Transverse colon (tissue), 4 donors: ENCODE measurements around the gene AGBL4. TPM values are rescaled to one million over a fixed set of nuclear protein-coding genes. Genes with fewer than 3 reads are reported as not detected.

ENCODE experiments used
- DNase-seq: peaks from one replicate; pipeline ENCODE4 v3.0.0-alpha.2; 2019
- H3K27ac ChIP-seq, 4 donors: fragments of 200-600 bp; sonication (generic); 2 replicates each; pipeline ENCODE4 v1.5.1; 2016 to 2018; ENCODE audit warnings: inconsistent platforms in 4 of 4
- H3K27me3 ChIP-seq: fragments of 200-600 bp; sonication (generic); 2 replicates; pipeline ENCODE4 v1.5.1; 2017; ENCODE audit warnings: inconsistent platforms
- H3K36me3 ChIP-seq, 4 donors: fragments of 200-600 bp; sonication (generic); 2 replicates each; pipeline ENCODE4 v1.5.1; 2017 to 2019; ENCODE audit warnings: inconsistent platforms in 4 of 4
- H3K4me1 ChIP-seq, 4 donors: fragments of 200-600 bp; sonication (generic); 2 replicates each; pipeline ENCODE4 v1.5.1; 2017 to 2020; ENCODE audit warnings: inconsistent platforms in 4 of 4
- H3K4me3 ChIP-seq, 4 donors: fragments of 200-600 bp; sonication (generic); 1 replicate in 1 of 4; 2 replicates in 3 of 4; pipeline versions ENCODE4 v1.5.1 to v1.6.1; 2017 to 2019; ENCODE audit warnings: inconsistent platforms in 4 of 4
- H3K9me3 ChIP-seq, 2 donors: fragments of 200-600 bp; sonication (generic); 2 replicates each; pipeline ENCODE4 v1.5.1; 2017 to 2019; ENCODE audit warnings: inconsistent platforms in 2 of 2
- EP300 ChIP-seq: sonication (generic); formaldehyde crosslinking; IDR thresholded peaks from one replicate; pipeline ENCODE4 v1.6.1; 2017; ENCODE audit warnings: antibody characterized with exemption, low read depth
- POLR2A ChIP-seq: fragments of 450-650 bp; IDR thresholded peaks from one replicate; pipeline ENCODE4 v1.6.1; 2016; ENCODE audit warnings: antibody characterized with exemption, mild to moderate bottlenecking, moderate library complexity
- POLR2AphosphoS5 ChIP-seq, 3 donors: sonication (generic); formaldehyde crosslinking; IDR thresholded peaks; one replicate each; pipeline ENCODE4 v1.6.1; 2016; ENCODE audit warnings: antibody characterized with exemption in 3 of 3
- WGBS, 2 donors: methylation state at CpG; one replicate each; pipeline ENCODE4 v1.1.5; 2018; ENCODE audit warnings: low coverage in 1 of 2; 5-methylcytosine and 5-hydroxymethylcytosine counted together
- in situ Hi-C, 4 donors: fragments of 200-750 bp; cut with MboI; loops; one replicate each; pipeline versions ENCODE4 v1.15.0 to v1.15.1; 2017; ENCODE audit warnings: low sequenced_read_pairs in 3 of 4, low pct_ligation_motif_present in 1 of 4, low pct_unique_long_range_greater_than_20kb in 1 of 4
- intact Hi-C: fragments of 100-400 bp; cut with DNase I; formaldehyde crosslinking; loops from one replicate; pipeline ENCODE4 v1.15.1; 2023; ENCODE audit warnings: low total_unique reads
- total RNA-seq, 4 donors: library from RNA; depleted of rRNA; stranded (reverse); fragments of >200 nt; gene quantifications; one replicate each; pipeline ENCODE4 v1.1.0, GENCODE V29; 2016
- TF ChIP-seq, protein P1 (sequence below), 5 experiments: fragments of 200-600 bp in 3 of 5; fragments of 450-650 bp in 2 of 5; sonication (generic) in 3 of 5; IDR thresholded peaks; 1 replicate in 2 of 5; 2 replicates in 3 of 5; pipeline ENCODE4 v1.5.1; 2016 to 2017; ENCODE audit warnings: antibody characterized with exemption in 5 of 5, inconsistent platforms in 3 of 5, mild to moderate bottlenecking in 2 of 5, moderate library complexity in 1 of 5

Gene AGBL4
- total RNA-seq, 4 donors from 2014 or later, result 0.82 TPM; not detected in 3

DNA sequence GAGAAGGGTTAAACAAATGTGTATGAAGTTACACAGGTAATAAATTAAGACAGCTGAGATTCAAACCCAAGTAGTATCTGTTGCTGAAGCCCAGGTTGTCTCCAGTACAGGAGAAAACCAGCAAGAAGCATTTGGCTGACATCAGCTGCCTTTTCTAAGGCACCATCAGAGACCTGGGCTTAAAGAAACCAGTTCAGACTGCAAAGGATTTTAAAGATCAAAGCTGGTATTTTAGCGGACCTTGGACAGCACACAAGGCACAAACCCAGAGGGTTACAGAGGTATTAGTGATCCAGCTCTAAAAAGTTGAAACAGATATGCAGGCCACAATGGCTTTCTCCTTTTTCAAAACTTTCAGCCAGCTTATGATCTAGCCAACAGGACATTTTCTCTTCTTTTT lies 1270.5 kb downstream of the AGBL4 start:
- Histone ChIP-seq H3K27ac (no peak overlapping the region), H3K9me3 (no peaks in the 10 kb centered on the region), H3K36me3 (no peaks in the 10 kb centered on the region), H3K27me3 (no peaks in the 10 kb centered on the region), H3K4me3 (no peak overlapping the region), H3K4me1 (no peaks in the 10 kb centered on the region)
- no peak for DNase-seq
- in situ Hi-C loops, result no loop called here
- TF ChIP-seq EP300 (no peak), POLR2A (no peak), POLR2AphosphoS5 (IDR thresholded peaks at IDR 0.05) (no peak)
- TF ChIP-seq, protein P1, sequence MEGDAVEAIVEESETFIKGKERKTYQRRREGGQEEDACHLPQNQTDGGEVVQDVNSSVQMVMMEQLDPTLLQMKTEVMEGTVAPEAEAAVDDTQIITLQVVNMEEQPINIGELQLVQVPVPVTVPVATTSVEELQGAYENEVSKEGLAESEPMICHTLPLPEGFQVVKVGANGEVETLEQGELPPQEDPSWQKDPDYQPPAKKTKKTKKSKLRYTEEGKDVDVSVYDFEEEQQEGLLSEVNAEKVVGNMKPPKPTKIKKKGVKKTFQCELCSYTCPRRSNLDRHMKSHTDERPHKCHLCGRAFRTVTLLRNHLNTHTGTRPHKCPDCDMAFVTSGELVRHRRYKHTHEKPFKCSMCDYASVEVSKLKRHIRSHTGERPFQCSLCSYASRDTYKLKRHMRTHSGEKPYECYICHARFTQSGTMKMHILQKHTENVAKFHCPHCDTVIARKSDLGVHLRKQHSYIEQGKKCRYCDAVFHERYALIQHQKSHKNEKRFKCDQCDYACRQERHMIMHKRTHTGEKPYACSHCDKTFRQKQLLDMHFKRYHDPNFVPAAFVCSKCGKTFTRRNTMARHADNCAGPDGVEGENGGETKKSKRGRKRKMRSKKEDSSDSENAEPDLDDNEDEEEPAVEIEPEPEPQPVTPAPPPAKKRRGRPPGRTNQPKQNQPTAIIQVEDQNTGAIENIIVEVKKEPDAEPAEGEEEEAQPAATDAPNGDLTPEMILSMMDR (IDR thresholded peaks at IDR 0.05), result no peak
- intact Hi-C loops, result no loop called here
- 71 to 100% methylated on average over 1 of the region's 1 CpG for WGBS, 2 donors

DNA sequence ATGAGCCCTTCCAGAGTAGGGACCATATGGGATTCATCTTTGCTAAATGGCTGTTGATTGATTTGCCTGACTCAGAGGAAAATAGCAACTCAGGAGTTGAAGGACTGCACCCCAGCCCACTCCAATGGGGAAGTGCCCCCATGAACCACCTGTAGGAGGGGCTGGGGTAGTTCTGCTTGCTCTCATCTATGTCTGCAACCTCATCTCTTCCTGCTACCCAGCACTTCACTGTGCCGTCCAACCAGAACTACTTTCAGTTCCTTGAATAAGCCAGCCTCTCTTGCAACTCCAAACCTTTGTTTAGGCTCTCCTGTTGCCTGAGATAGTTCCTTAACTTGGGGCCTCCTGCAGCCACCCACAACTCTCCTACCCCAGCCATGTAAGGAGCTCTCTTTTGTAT lies 1273.6 kb downstream of the AGBL4 start:
- Histone ChIP-seq H3K27ac (no peak overlapping the region), H3K27me3 (no peaks in the 10 kb centered on the region), H3K4me1 (no peaks in the 10 kb centered on the region), H3K9me3 (no peaks in the 10 kb centered on the region), H3K36me3 (no peaks in the 10 kb centered on the region), H3K4me3 (no peak overlapping the region)
- intact Hi-C loops, result no loop called here
- TF ChIP-seq POLR2AphosphoS5 (IDR thresholded peaks at IDR 0.05), result no peak
- TF ChIP-seq, protein P1 (IDR thresholded peaks at IDR 0.05), result no peak
- no peak for TF ChIP-seq EP300
- TF ChIP-seq POLR2A, result no peak
- no peak for DNase-seq
- WGBS, 2 donors, result 44% methylated on average over 1 of the region's 1 CpG; no CpG with 5 or more reads in 1 of the 2 donors
- in situ Hi-C loops, result no loop called here

DNA sequence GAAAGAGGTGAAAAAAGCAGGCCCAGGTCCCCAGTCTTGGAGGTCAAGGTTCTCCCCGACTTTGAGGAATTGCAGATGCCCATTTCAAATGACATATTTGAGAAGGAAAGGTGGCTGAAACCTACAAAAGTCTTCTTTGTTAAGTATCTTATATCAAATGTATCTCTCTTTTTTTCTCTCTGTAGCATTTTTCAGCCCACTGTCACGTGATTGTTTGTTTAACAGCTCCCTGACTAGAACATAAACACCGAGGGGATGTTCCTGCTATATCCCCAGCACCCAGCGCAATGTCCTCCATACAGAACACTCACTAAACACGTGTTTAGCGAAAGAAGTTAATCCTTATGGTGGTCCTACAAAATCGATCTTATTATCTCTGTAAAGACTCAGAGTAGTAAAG lies 1274.7 kb downstream of the AGBL4 start:
- Histone ChIP-seq H3K4me3 (no peak overlapping the region), H3K4me1 (no peaks in the 10 kb centered on the region), H3K27me3 (no peaks in the 10 kb centered on the region), H3K36me3 (no peaks in the 10 kb centered on the region), H3K9me3 (no peaks in the 10 kb centered on the region), H3K27ac (no peak overlapping the region)
- DNase-seq, result no peak
- in situ Hi-C loops (no loop called here), intact Hi-C loops (no loop called here)
- TF ChIP-seq POLR2A, result no peak
- no peak for TF ChIP-seq POLR2AphosphoS5 (IDR thresholded peaks at IDR 0.05)
- TF ChIP-seq, protein P1 (IDR thresholded peaks at IDR 0.05), result no peak
- no peak for TF ChIP-seq EP300
- WGBS, 2 donors, result 71 to 76% methylated on average over 2 to 7 of the region's 7 CpGs

DNA sequence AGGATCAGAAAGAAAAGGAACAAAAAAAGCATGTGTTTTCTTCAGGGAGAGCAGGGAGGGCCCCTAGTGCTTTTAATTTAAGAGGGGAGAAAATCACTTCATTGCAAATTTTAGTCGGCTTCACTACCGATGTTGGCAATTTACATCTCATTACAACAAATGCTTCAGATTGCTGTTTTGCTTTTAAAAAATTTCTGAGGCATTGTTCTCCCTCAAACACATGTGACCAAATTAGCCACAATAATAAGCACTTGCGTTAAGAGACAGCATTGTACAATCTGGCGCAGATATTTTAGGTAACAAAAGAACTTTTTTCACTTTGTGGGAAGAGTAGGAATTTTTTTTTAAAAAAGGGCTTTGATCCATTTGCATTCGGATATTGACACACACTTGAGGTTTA lies 1276.8 kb downstream of the AGBL4 start:
- DNase-seq, result no peak
- intact Hi-C loops (no loop called here), in situ Hi-C loops (no loop called here)
- TF ChIP-seq POLR2A, result no peak
- TF ChIP-seq, protein P1 (IDR thresholded peaks at IDR 0.05), result no peak
- TF ChIP-seq POLR2AphosphoS5 (IDR thresholded peaks at IDR 0.05), result no peak
- TF ChIP-seq EP300, result no peak
- 90 to 96% methylated on average over 3 to 5 of the region's 5 CpGs for WGBS, 2 donors
- no peaks in the 10 kb centered on the region for H3K9me3 ChIP-seq
- no peak overlapping the region for H3K27ac ChIP-seq
- H3K27me3 ChIP-seq, result no peaks in the 10 kb centered on the region
- H3K4me3 ChIP-seq, result no peak overlapping the region
- H3K4me1 ChIP-seq, result no peaks in the 10 kb centered on the region
- no peaks in the 10 kb centered on the region for H3K36me3 ChIP-seq
